Measurements from ENCODE around the gene HRH2. TPM values are rescaled to one million over a fixed set of nuclear protein-coding genes. Genes with fewer than 3 reads are reported as not detected.

HRH2 gene
- total and polyA plus RNA-seq, 9 of the 15 experiments (the other 6 are each of a cell fraction or from before 2014, with no cell fraction given), result 0.04 TPM; not detected in 8

GRCh38 chr5:175709276-175709781 is 51.5 kb downstream of the HRH2 start:
- Histone ChIP-seq H3K27ac (ENCODE audit: extremely low read depth, low read depth, low read length) (no peak overlapping the region), H3K36me3 (ENCODE audit: control insufficient read depth, insufficient read depth, low read length) (no peaks in the 10 kb centered on the region), H3K9ac (ENCODE audit: insufficient read depth in 1 of 2, low read depth in 2 of 2, low read length in 2 of 2) (no peak overlapping the region), H3K27me3 (ENCODE audit: control insufficient read depth in 2 of 2, insufficient read depth in 2 of 2, low read length in 2 of 2) (peaks cover 9 to 68% of the 10 kb centered on the region in 2 experiments), H2AFZ (ENCODE audit: low read depth, low read length) (no peak overlapping the region), H3K4me1 (replicated peaks in 1 of 2; ENCODE audit: control insufficient read depth in 2 of 2, insufficient read depth in 2 of 2, low read length in 2 of 2) (no peaks in the 10 kb centered on the region), H3K4me2 (ENCODE audit: insufficient read depth, low read length) (no peak overlapping the region), H3K79me2 (ENCODE audit: control insufficient read depth, insufficient read depth, low read length) (no peaks in the 10 kb centered on the region), H3K4me3 (no peak overlapping the region), H4K20me1 (replicated peaks; ENCODE audit: control insufficient read depth, insufficient read depth, low read length) (no peaks in the 10 kb centered on the region; the same call in 1 of the 2 replicates), H3K9me3 (replicated peaks; ENCODE audit: control insufficient read depth, insufficient read depth, low read depth, low read length) (no peaks in the 10 kb centered on the region), H3K9me1 (ENCODE audit: control insufficient read depth, insufficient read depth, low read length) (no peaks in the 10 kb centered on the region)
- CTCF ChIA-PET (ENCODE audit: low intra/inter-chr PET ratio), result no interaction called here
- DNase-seq (ENCODE audit: extremely low read depth in 1 of 4, low spot score in 3 of 4), result no peak
- intact Hi-C loops (cut with micrococcal nuclease) (no loop called here), in situ Hi-C loops (cut with MboI) (no loop called here)
- no TSS peak for BruUV-seq (replicated peaks)
- FAIRE-seq, result no peak
- TF ChIP-seq RAD51 (IDR thresholded peaks at IDR 0.05; ENCODE audit: borderline replicate concordance, low read depth) (no peak), TEAD1 (CRISPR knock-in tag; IDR thresholded peaks at IDR 0.05) (no peak), ETV5 (CRISPR knock-in tag; IDR thresholded peaks at IDR 0.05; ENCODE audit: low read depth) (no peak), ERF (CRISPR knock-in tag; IDR thresholded peaks at IDR 0.05) (no peak)
- under 1% methylated on average over 13 of the region's 13 CpGs for WGBS (ENCODE audit: insufficient coverage, low coverage, missing lambda C conversion rate)
- POLR2A ChIA-PET, result no interaction called here
- no peak for ATAC-seq

- H3K4me3 ChIP-seq, result no peak overlapping the region
- 0% methylated on average over 6 of the region's 6 CpGs for WGBS (ENCODE audit: insufficient coverage, low coverage, missing lambda C conversion rate)
- H3K9ac ChIP-seq (ENCODE audit: insufficient read depth in 1 of 2, low read depth in 2 of 2, low read length in 2 of 2), result no peak overlapping the region
- no peaks in the 10 kb centered on the region for H3K9me3 ChIP-seq (replicated peaks; ENCODE audit: control insufficient read depth, insufficient read depth, low read depth, low read length)
- DNase-seq (ENCODE audit: extremely low read depth in 1 of 4, low spot score in 3 of 4), result no peak
- no peaks in the 10 kb centered on the region for H3K9me1 ChIP-seq (ENCODE audit: control insufficient read depth, insufficient read depth, low read length)
- in situ Hi-C loops (cut with MboI), result no loop called here
- no peaks in the 10 kb centered on the region for H3K4me1 ChIP-seq (replicated peaks in 1 of 2; ENCODE audit: control insufficient read depth in 2 of 2, insufficient read depth in 2 of 2, low read length in 2 of 2)
- no peak overlapping the region for H2AFZ ChIP-seq (ENCODE audit: low read depth, low read length)
- H4K20me1 ChIP-seq (replicated peaks; ENCODE audit: control insufficient read depth, insufficient read depth, low read length), result no peaks in the 10 kb centered on the region; the same call in 1 of the 2 replicates
- no TSS peak for BruUV-seq (replicated peaks)
- no peak overlapping the region for H3K27ac ChIP-seq (ENCODE audit: extremely low read depth, low read depth, low read length)
- H3K27me3 ChIP-seq (ENCODE audit: control insufficient read depth in 2 of 2, insufficient read depth in 2 of 2, low read length in 2 of 2), result peaks cover 9 to 68% of the 10 kb centered on the region in 2 experiments
- intact Hi-C loops (cut with micrococcal nuclease), result no loop called here
- no peak for ATAC-seq
- no peak overlapping the region for H3K4me2 ChIP-seq (ENCODE audit: insufficient read depth, low read length)
- ChIA-PET CTCF (ENCODE audit: low intra/inter-chr PET ratio) (no interaction called here), POLR2A (no interaction called here)
- H3K79me2 ChIP-seq (ENCODE audit: control insufficient read depth, insufficient read depth, low read length), result no peaks in the 10 kb centered on the region
- no peak for FAIRE-seq
- no peaks in the 10 kb centered on the region for H3K36me3 ChIP-seq (ENCODE audit: control insufficient read depth, insufficient read depth, low read length)
- TF ChIP-seq ZKSCAN1 (IDR thresholded peaks at IDR 0.05; ENCODE audit: low read depth, low read length), result no peak
- TF ChIP-seq ZNF124 (CRISPR knock-in tag; IDR thresholded peaks at IDR 0.05), result no peak
- no peak for TF ChIP-seq ZNF507 (tag; conservative IDR thresholded peaks at IDR 0.05)
- no peak for TF ChIP-seq MTF1 (CRISPR knock-in tag; IDR thresholded peaks at IDR 0.05; ENCODE audit: borderline replicate concordance)
- TF ChIP-seq HDAC3 (IDR thresholded peaks at IDR 0.05; ENCODE audit: borderline replicate concordance, partially characterized antibody), result no peak
- no peak for TF ChIP-seq BCL6 (CRISPR knock-in tag; IDR thresholded peaks at IDR 0.05)
- TF ChIP-seq CC2D1A (IDR thresholded peaks at IDR 0.05), result no peak
- TF ChIP-seq SMARCC2 (IDR thresholded peaks at IDR 0.05; ENCODE audit: low read depth), result no peak
- no peak for TF ChIP-seq NUFIP1 (IDR thresholded peaks at IDR 0.05; ENCODE audit: partially characterized antibody)
- TF ChIP-seq NFIC (IDR thresholded peaks at IDR 0.05), result no peak
- TF ChIP-seq ZNF76 (CRISPR knock-in tag; IDR thresholded peaks at IDR 0.05; ENCODE audit: borderline replicate concordance), result no peak
- no peak for TF ChIP-seq MLX (CRISPR knock-in tag; conservative IDR thresholded peaks at IDR 0.05)
- no peak for TF ChIP-seq GATAD2B (IDR thresholded peaks at IDR 0.05; ENCODE audit: borderline replicate concordance)
- TF ChIP-seq NR2F6 (CRISPR knock-in tag; IDR thresholded peaks at IDR 0.05), result no peak
- no peak for TF ChIP-seq HDGF (IDR thresholded peaks at IDR 0.05)
- no peak for TF ChIP-seq PCBP2 (IDR thresholded peaks at IDR 0.05; ENCODE audit: low read depth, low read length, poor library complexity, severe bottlenecking)
Measured at GRCh38 chr5:175710326-175710725, 52.5 kb downstream of the HRH2 start.
